ENCODE measurements around the gene HDAC4. TPM values are rescaled to one million over a fixed set of nuclear protein-coding genes. Genes with fewer than 3 reads are reported as not detected.
A peak's percentile ranks its signal among the peaks of the same experiment; 100 is the strongest.

The HDAC4 gene
- total and polyA plus RNA-seq, 4 donors: 2.9 to 37.2 (median 4.4) TPM

GRCh38 chr2:239224199-239224570 lies 176.6 kb downstream of the HDAC4 start:
- H3K27me3 ChIP-seq (ENCODE audit: control insufficient read depth in 4 of 4, insufficient read depth in 4 of 4, low read length in 3 of 4): no peaks in the 10 kb centered on the region
- DNase-seq (ENCODE audit: low spot score): no peak
- H3K4me3 ChIP-seq (ENCODE audit: low read depth in 1 of 3, low read length in 3 of 3): no peak overlapping the region
- TF ChIP-seq ZBTB33 (IDR thresholded peaks at IDR 0.05): no peak
- TF ChIP-seq TAF1 (conservative IDR thresholded peaks at IDR 0.05): no peak
- WGBS: 83% methylated on average over 13 of the region's 13 CpGs
- peak overlapping the region in 1 of 2 donors; percentile 15 for H3K27ac ChIP-seq (ENCODE audit: low read depth in 1 of 2, low read length in 2 of 2)
- H3K4me1 ChIP-seq (ENCODE audit: control insufficient read depth in 4 of 4, insufficient read depth in 4 of 4, low read length in 3 of 4): peaks cover 30 to 76% (median 69%) of the 10 kb centered on the region in 4 donors
- no peaks in the 10 kb centered on the region for H3K36me3 ChIP-seq (ENCODE audit: control insufficient read depth in 4 of 4, insufficient read depth in 3 of 4, low read depth in 1 of 4, low read length in 3 of 4)
- H3K9ac ChIP-seq (ENCODE audit: low read depth in 1 of 2, low read length in 2 of 2): no peak overlapping the region
- H3K9me3 ChIP-seq (ENCODE audit: control insufficient read depth in 4 of 4, low read length in 3 of 4): no peaks in the 10 kb centered on the region

GRCh38 chr2:239223310-239224198 lies 177.3 kb downstream of the HDAC4 start:
- Histone ChIP-seq H3K4me3 (ENCODE audit: low read depth in 1 of 3, low read length in 3 of 3) (no peak overlapping the region), H3K36me3 (ENCODE audit: control insufficient read depth in 4 of 4, insufficient read depth in 3 of 4, low read depth in 1 of 4, low read length in 3 of 4) (no peaks in the 10 kb centered on the region), H3K27ac (ENCODE audit: low read depth in 1 of 2, low read length in 2 of 2) (peak overlapping the region; percentile 56 to 61), H3K27me3 (ENCODE audit: control insufficient read depth in 4 of 4, insufficient read depth in 4 of 4, low read length in 3 of 4) (no peaks in the 10 kb centered on the region), H3K9me3 (ENCODE audit: control insufficient read depth in 4 of 4, low read length in 3 of 4) (no peaks in the 10 kb centered on the region), H3K9ac (ENCODE audit: low read depth in 1 of 2, low read length in 2 of 2) (no peak overlapping the region), H3K4me1 (ENCODE audit: control insufficient read depth in 4 of 4, insufficient read depth in 4 of 4, low read length in 3 of 4) (peaks cover 30 to 75% (median 69%) of the 10 kb centered on the region in 4 donors)
- no peak for DNase-seq (ENCODE audit: low spot score)
- TF ChIP-seq FOXA1 (IDR thresholded peaks at IDR 0.05) (no peak), HNF4G (IDR thresholded peaks at IDR 0.05) (peak; percentile 100), EGR1 (IDR thresholded peaks at IDR 0.05; ENCODE audit: low read depth in 2 of 2) (peak in 1 of 2 donors; percentile 69), YY1 (IDR thresholded peaks at IDR 0.05) (peak; percentile 82), REST (IDR thresholded peaks at IDR 0.05) (peak; percentile 74), ZBTB33 (IDR thresholded peaks at IDR 0.05) (peak; percentile 86), RXRA (IDR thresholded peaks at IDR 0.05) (peak; percentile 91 to 97), MAX (IDR thresholded peaks at IDR 0.05) (peak; percentile 92), RAD21 (IDR thresholded peaks at IDR 0.05) (peak; percentile 64 to 68), TAF1 (conservative IDR thresholded peaks at IDR 0.05) (no peak), JUND (IDR thresholded peaks at IDR 0.05) (peak; percentile 73 to 87), SP1 (IDR thresholded peaks at IDR 0.05) (peak; percentile 96), CTCF (IDR thresholded peaks at IDR 0.05; ENCODE audit: low read depth, low read length, missing input control) (no peak), GABPA (IDR thresholded peaks at IDR 0.05 in 1 of 2, conservative IDR thresholded peaks at IDR 0.05 in 1 of 2) (peak in 1 of 2 donors; percentile 42), HNF4A (conservative IDR thresholded peaks at IDR 0.05) (peak; percentile 100), FOXA2 (IDR thresholded peaks at IDR 0.05) (peak; percentile 69), ATF3 (IDR thresholded peaks at IDR 0.05) (peak; percentile 43), NR2F2 (IDR thresholded peaks at IDR 0.05) (peak; percentile 73)
- 41% methylated on average over 24 of the region's 24 CpGs for WGBS
